Bone marrow (tissue), 2 donors: ENCODE data around the gene SLC31A1.
"Not testable (repeated sequence)": the region's sequence is repeated elsewhere in the genome, so short reads cannot be mapped to it uniquely, and the experiment has no call there.

Experiments used
- DNase-seq, 2 donors: peaks; one replicate each; lab custom pipeline; 2025; lab: John Stamatoyannopoulos, UW

Gene SLC31A1

DNA sequence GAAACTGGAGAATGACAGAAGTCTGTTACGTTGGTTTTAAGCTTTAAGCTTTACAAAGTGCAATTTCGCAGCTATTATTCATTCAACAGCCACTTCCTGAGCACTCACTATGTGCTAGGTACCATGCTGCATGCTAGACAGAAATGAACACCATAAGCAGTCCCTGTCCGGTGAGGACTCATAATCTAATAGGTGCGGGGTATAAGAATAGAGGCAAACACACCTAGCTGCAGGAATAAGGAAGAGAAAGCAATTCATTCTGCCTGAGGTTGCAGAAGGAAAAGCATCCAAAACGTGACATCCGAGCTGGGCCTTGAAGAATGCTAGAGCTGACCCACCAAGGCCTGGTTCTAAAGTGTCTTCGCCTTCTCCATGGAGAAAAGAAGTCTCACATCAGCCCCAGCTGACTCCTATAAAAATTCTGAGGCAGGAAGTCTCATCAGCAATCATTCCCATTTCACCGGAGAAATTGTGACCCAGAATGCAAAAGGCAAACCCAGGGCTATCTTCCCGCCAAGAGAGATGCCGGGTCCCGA is 809 bp upstream of the SLC31A1 start:
- no peak for DNase-seq

DNA sequence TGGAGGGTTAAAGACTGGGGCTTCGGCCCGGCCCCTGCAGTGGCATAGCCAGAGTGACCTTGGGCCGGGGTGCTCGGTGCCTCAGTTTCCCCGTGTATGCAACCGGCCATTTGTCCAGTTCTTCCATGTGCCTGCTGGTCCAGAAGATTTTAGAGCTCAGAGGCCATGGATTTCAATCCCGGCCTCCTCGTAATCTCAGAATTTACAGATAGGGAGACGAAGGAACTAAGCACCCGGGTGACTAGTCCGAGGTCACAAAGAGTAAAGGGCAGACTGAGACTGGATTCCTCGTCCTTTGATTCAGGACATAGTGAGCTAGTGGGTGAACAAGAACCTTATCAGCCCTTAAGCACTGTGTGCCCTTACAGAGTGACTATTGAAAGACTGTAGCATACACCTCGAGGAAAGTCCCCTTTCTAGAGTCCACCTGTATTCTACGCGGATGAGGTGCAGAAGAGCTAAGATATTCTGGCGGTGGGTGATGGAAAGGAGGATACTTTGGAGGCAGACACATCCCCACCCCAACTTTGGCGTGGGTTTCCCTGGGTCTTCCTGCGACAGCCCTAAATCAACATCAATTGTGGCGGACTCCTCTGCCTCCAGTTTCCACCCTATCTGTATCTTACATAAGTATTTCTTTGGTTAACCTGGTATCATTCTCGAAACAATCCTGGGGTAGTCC is 597 bp downstream of the SLC31A1 start:
- no peak for DNase-seq

DNA sequence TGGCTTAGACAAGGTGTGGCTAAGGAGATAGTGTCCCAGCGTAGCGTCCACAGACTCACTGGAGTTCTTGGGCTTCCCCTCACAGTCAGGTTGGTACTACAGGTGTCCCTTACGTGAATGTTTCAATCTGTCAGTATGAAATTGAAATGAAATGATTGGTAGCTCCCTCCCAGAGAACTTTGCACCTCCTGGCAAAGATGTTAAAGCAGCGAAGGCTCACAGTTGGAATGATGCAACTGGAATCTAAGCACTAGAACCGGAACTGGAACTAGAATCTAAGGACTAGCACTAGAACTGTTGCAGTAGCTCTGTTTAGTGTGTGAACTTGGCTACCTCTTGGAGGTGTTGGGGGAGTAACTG is 1.1 kb downstream of the SLC31A1 start:
- DNase-seq: no peak

DNA sequence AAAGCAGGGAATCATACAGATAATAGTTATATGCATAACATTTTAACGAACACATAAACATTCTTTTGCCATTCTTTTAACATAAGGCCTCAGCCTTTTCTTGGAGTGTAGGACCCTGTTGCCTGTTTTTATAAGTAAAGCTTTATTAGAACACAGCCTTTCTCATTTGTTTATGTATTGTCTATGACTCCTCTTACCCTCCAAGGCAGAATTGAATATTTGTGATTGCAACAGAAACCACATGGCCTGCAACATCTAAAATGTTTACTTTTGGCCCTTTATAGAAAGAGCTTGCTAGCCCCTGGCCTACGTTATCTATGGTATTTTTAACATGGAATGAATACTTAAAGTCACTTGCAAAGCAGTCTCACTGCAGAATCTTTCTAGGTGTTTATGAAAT is 2.6 kb downstream of the SLC31A1 start:
- DNase-seq: no peak

DNA sequence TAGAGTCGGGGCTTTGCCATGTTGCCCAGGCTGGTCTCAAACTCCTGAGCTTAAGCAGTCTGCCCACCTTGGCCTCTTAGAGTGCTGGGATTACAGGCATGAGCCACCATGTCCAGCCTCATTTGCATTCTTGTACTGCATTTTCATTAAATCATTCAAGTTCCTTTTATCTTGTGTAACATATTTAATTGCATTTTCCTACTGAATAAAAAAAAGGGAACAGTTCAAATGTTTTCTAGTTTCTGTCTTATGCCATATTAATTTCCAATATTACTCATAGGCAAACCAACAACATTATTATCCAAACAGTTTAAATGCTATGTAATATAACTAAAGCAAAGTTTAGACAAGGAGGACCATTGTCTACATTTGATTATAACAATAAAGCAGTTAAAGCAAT is 6.1 kb downstream of the SLC31A1 start:
- DNase-seq: no peak

DNA sequence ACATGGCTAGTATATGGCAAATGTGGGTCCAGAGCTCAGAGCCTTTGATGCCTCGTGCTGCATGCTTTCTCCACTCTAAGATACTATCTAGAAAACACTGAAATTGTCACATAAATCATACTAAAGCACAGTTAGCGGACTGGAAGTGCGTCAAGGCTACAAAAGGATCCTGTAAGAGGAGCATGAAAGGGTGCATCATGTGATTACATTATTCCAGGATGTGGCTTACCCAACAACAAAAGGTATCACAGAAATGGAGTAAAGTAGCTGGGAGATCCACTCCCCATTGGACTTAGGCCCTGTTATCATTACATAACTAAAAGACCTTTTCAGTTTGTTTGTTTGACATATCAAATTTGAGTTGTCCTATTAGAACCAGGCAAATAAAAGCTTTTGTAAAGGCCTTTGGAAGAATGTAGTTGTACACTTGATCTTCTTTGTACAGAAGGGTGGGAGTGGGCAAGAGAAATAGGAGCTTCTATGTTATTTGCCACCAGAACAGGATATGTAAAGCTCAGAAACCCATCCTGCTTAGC is 6.9 kb downstream of the SLC31A1 start:
- DNase-seq: no peak

DNA sequence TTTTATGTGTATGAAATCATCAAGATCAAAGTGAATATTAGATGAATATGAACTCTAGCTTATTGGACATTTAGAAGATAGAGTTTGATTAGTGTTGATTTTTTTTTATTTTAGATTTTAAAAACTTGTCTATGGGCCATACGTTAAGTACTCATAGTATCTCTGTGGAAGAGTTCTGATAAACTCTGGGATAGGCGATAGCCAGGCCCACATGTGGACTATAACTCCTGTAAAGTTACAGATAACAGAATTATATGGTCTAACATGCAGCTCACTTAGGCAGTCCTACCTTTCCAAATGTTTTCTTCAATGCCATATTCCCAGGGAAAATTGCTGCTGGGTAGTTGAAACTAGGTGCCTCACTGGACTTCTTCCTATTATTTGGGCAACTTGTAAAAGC is 10.4 kb downstream of the SLC31A1 start:
- DNase-seq: no peak

DNA sequence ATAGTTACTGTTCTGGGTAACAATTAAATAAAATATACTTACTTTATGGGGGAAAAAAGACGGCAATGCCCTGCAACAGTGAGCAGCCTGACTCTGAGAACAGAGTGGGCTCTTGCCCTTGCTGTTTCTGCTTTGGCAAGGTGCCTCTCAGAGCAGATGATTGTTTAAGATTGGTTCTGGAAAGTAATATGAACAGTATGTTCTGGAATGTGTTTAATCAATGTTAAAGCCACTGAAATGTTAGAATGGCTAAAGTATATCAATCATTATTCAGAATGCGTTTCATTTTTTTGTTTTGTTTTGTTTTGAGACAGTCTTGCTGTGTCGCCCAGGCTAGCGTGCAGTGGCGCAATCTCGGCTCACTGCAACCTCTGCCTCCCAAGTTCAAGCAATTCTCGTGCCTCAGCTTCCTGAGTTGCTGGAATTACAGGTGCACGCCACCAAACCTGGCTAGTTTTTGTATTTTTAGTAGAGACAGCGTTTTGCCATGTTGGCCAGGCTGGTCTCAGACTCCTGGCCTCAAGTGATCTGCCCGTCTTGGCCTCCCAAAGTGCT is 14.4 kb downstream of the SLC31A1 start:
- DNase-seq: not testable (repeated sequence)

DNA sequence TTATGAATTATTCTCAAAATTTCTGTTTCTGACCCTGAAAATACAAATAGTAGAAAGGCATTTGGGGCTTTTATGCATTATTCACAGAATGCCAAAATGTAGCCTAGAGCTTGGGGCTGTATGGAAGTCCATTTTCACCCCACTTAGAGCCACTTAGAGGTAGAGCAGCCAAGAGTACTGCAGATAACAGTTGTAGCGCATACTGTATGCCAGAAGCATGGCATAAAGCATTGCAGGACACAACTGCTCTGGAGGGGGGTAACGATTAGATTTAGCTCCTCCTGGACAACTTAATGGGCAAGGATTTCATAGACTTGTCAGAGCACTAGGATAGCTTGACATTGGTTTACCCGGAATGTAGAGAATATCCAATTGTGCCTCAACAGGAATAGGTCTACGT is 15.7 kb downstream of the SLC31A1 start:
- no peak for DNase-seq

DNA sequence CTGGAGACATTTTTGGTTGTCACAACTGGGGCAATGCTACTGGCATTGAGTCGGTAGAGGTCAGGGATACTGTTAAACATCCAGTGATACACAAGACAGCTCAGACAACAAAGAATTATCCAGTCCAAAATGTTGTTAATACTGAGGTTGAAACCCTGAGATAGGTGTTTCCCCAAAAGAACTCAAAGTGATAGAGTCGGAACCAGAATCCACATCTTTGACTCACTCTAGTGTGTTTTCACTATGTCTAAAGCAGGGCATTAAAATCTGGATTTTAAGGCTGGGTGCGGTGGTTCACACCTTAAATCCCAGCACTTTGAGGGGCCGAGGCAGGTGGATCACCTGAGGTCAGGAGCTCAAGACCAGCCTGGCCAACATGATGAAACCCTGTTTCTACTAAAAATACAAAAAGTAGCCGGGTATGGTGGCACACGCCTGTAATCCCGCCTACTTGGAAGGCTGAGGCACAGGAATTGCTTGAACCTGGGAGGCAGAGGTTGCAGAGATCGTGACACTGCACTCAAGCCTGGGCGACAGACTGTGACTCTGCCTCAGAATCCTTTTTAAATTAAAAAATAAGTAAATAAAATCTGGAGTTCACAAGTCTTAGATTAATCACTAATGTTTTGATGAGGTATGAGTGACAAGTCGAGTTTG is 17.0 kb downstream of the SLC31A1 start:
- no peak for DNase-seq

DNA sequence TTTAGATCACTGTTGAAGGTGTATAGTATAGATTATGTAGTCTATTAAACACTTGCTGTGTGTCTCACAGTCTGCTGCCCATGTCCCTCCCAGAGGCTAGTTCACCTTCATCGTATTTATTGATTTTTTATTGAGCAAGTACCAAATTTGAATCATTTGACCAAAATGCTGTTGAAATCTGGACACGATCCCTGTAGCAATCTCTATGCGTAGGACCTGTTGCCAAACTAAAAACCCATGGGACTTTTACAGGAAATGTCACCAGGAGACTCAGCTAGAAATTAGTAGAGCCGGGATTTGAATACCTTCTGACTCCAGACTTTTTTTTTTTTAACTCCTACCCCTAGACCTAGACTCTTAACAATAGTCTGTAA is 17.5 kb downstream of the SLC31A1 start:
- no peak for DNase-seq

DNA sequence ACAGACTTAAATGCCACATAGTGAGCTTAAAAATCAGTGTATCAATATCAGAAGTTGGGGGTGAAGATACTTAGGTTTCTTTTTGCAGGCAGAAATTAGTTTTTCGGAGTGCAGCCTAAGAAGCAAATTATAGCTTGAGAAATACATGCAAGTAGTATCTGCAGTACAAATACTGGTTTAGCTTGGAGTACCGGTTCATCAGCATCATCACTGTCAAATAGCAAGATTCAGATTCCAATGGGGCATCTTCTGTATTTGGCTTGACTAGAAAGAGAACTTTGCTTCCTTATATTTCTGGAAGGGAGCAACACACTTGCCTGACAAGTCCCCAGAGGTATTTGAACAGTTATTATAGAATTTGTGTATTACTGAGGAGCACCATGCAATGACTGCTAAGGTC is 19.8 kb downstream of the SLC31A1 start:
- no peak for DNase-seq

DNA sequence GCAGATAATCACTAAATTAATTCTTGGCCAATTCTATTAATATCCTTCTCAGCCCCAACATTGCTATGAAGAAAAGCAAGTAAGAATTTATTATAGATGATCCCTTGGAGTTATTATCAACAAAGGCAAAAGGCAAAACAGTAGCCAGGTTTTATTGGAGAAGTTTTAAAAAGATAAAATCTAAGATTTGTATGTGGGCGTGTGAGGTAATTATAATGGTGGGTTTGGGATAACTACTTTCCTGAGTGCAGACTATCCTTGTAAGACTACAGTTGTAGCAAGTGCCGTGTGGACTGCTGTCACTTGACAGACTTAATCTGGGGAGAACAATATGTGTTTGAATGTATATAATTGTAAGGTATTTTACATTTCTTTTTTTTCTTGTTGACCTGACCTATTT is 23.2 kb downstream of the SLC31A1 start:
- no peak for DNase-seq

DNA sequence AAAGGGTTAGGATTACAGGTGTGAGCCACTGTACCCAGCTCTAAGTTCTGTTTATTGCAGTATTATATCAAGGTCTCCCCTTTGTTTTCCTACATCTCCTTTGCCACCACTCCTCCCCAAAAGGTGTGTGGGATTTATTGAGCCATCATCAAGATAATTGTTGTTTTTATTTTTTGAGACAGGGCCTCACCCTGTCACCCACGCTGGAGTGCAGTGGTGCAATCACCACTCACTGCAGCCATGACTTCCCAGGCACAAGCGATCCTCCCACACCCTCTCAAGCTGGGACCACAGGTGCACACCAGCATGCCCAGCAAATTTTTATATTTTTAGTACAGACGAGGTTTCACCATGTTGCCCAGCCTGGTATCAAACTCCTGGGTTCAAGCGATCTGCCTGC is 24.6 kb downstream of the SLC31A1 start:
- no peak for DNase-seq

DNA sequence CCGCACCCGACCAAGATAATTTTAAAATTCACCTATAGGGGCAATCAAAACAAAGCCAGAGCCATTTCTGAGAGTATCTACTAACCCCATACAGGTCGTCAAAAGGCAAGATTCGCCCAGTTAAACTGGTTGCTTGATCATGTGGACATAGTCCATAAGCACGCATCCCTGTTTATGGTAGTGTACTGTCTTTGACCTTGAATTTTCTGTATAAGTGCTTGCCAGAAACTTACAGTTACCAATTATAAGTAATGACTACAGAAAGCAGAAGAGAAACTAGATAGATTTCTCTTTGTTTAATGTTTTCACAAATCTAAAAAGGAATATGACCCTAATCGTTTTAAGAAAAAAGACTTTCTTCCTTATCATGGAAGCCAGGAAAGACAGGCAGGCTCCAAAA is 25.6 kb downstream of the SLC31A1 start:
- no peak for DNase-seq

DNA sequence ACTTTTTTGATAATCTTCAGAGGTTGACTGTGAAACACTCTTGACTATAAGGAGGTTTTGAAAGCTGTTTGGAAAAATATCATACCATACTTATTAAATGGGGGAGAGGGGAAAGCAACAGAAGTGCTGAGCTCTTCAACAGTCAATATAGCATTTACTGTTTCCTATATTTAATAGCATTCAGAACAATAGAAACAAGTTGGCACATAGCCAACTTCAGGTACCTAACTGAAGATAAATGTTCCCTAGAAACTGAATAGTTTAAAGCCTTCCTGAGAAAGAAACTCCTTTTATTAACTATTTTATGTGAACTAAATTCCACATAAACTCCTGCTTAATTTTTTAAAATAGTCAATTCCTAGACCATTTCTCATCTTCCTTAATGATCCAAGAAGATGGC is 26.3 kb downstream of the SLC31A1 start:
- no peak for DNase-seq

DNA sequence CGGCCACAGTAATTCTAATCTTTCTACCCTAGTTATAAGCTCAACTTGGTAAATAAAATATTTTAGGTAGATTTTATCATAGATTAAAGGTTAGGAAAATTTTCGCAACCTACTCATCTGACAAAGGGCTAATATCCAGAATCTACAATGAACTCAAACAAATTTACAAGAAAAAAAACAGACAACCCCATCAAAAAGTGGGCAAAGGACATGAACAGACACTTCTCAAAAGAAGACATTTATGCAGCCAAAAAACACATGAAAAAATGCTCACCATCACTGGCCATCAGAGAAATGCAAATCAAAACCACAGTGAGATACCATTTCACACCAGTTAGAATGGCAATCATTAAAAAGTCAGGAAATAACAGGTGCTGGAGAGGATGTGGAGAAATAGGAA is 28.3 kb downstream of the SLC31A1 start:
- not testable (repeated sequence) for DNase-seq

DNA sequence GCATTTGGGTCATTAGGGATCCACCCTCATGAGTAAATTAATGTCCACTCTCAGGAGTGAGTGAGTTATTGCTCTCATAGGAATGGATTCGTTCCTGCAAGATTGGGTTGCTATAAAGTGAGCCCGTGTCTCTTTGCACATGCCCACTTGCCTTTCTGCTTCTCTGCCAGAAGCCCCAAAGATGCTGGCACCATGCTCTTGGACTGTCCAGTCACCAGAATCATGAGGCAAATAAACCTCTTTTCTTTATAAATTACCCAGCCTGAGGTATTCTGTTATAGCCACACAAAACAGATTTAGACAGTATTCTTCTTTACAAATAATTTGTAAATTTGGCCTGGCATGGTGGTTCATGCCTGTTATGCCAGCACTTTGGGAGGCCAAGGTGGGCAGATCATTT is 29.5 kb downstream of the SLC31A1 start:
- no peak for DNase-seq

DNA sequence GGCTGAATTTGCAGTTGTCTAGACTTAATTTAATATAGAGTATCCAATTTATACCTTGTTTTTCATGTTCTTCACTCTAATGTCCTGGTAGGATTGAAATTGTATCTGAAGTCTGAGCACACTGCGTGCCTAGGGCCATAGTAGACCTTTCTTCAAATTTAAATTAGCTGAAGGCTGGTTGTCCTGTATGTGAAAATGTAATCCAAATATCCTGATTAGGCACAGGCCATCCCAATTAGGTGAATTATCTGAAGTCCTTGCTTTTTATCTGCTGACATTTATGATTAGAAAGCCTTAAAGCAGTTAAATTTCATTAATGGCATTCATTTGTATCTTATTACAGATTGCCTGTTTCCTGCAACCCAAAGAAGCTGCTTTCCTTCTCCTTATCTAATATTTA is 33.6 kb downstream of the SLC31A1 start:
- no peak for DNase-seq

DNA sequence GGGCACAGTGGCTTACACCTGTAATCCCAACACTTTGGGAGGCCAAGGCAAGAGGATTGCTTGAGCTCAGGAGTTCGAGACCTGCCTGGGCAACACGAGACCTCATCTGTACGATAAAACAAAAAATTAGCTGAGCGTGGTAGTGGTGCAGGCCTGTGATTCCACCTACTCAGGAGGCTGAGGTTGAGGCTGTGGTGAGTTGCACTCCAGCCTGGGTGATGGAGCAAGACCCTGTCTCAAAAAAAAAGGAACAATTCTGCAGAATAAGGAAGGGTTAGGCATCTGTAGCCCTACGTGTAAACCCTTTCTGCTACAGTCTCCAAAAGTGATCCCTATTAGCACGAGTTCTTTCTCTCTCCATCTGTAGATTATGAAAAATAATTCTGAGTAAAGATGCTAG is 34.1 kb downstream of the SLC31A1 start:
- no peak for DNase-seq

DNA sequence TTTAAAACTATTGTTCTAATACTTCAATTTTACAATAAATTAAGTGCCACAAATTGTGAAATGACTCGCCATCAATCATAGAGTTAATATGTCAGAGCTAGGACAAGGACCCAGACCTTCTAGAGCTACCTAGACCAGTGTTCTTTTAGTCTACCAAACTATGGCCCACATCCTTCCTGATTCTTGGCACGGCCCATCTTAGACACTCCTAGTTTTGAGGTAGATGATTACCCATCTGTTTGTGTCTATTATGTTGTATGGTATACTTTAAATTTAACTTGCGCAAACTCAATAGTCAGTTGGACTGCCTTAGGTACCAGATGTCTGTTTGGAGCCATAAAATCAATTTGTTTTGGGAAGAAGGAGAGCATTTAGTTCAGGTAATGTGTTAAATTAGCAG is 36.5 kb downstream of the SLC31A1 start:
- no peak for DNase-seq

DNA sequence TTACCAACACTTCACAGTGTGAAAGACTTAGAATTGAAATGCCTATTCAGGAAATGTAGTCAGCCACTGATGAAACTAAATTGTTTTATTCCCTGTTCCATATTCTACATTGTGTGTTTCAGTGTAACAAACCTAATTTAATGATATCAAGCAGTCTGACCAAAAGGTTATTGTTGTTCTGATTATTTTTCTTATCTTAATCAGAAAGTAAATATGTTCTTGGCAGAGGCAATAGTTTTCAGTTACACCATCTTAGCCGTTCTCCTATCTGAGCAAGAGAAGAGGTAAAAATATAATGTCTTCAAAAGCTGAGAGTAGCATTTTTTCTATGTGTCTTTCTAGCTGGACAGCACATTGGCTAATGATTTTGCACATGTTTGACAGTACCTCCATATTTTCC is 36.9 kb downstream of the SLC31A1 start:
- DNase-seq: no peak

DNA sequence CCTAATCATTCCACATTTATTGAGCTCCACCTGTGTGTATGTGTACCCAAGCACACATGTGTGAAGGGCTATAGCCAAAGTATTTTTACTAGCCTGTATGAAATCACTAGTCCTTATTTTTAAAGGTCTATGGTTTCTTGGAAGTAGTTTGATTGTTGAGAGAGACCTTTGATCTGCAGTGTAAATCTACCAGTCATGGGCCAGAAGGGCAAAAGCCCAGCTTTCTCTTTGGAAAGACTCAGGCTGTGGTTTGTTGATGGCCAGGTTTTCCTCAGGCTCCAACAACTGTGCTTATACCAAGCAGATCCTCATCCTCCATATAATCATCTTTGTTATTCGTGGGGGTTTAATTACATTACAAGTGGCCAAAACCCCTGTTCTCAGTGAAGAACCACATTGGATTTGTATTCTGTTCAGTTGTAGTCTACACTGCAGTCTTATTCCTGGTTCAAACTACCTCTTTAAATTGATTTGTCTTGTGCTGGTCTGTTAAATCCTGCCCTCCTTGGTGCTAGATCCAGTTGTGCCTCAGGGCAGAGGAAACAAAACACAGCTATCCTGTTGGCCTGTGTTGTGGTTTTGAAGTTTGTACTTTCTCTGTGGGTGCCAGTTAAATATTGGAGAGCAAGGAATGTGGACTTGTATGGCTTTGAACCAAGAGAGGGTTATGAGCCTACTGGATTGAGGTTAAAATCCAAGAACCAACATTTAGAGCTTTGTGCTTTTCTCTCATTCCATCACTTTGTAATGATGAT is 40.8 kb downstream of the SLC31A1 start:
- DNase-seq: no peak
